Superior temporal gyrus (tissue), 1 donor: Measurements from ENCODE around the gene GPR15LG.
"Not testable (repeated sequence)": the region's sequence is repeated elsewhere in the genome, so short reads cannot be mapped to it uniquely, and the experiment has no call there.

Experiments used
- DNase-seq: peaks from one replicate; pipeline ENCODE4 v3.0.0-alpha.2; 2016; ENCODE audit errors: extremely low spot score

Gene GPR15LG

DNA sequence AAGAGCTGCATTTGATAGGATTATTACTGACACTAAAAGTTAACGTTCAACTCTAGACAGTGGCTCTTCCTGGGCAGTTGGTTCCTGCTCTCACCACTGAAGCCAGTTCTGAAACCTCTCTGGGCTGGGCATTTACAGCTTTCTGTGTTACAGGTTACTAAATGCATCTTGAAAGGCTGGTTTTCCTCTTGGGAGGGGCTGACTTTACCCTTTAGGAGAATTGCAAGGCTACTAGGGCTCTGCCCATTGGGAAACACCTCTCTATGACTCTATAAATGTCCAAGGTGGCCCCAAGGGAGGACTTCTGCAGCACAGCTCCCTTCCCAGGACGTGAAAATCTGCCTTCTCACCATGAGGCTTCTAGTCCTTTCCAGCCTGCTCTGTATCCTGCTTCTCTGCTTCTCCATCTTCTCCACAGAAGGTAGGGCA, at the start of gene GPR15LG:
GPR15LG (plus strand) TSS at position 301 of the 429 bp plus-strand sequence; CDS start at position 352, 51 bp downstream.
- DNase-seq: no peak

DNA sequence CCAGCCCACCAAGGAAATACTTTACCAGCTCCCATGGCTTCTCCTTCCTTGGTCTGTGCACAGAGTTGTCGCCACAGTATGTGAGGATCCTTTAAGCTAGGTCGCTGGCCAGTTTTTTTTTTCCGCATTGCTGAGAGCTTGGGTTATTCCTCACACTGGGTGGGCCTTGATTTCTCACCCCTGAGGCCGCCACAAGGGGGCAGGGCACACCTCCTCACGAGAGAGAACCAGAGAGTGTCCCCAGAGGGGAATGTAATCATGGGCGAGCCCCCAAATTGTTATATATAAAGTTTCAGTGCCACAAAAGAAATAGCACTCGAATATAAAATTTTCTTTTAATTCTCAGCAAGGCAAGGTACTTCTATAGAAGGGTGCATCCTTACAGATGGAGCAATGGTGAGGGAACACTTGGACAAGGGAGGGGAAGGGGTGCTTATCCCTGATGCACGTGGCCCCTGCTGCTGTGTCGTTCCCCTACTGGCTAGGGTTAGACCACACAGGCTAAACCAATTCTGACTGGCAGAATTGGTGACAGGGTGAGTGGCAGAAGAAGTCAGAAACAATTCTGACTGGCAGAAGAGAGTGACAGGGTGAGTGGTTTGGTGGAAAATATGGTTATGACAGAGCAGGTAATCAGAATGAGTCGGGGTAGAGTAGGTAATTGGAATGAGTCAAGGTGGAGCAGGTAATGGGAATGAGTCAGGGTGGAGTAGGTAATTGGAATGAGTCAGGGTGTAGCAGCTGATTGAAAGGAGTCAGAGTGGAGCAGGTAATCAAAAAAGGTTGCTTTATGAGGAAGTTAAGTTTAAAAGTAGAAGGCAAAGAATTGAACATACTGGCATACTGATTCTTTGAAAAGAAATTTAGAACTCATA, 47.5 kb upstream of the GPR15LG start:
- DNase-seq: not testable (repeated sequence)

DNA sequence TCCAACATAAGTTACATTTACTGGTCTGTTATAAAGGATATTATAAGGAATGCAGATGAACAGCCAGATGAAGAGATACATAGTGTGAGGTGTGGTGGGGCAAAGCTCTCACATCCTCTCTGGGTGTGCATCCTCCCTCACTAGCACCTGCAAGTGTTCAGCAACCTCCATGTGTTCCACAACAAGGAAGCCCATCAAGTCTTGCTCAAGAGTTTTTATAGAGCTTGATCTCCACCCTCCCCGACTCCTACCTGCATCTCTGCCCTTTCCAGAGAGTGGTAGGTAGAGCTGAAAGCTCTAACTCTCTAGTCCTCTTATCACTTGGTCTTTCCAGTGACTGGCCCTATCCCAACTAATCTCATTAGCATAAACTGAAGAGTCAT, 46.8 kb upstream of the GPR15LG start:
- DNase-seq: no peak

DNA sequence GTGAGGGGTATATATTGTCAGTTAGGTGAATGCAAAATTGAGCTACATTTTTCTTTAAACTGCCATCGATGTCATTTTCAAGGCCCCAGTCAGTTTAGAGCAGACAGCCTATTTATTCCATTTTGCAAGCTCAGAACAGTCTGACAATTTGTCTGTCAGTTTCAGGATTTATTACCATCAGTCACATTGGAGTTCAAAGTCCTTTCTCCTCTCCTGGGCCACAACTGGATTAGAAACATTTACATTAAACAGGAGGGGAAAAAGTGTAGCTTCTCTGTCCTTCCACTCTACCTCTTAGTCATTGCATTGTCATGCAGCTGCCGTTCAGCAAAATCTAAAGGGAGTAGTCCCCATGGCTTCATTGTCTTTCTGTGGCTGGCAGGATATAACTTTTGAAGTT, 37.8 kb upstream of the GPR15LG start:
- DNase-seq: no peak

DNA sequence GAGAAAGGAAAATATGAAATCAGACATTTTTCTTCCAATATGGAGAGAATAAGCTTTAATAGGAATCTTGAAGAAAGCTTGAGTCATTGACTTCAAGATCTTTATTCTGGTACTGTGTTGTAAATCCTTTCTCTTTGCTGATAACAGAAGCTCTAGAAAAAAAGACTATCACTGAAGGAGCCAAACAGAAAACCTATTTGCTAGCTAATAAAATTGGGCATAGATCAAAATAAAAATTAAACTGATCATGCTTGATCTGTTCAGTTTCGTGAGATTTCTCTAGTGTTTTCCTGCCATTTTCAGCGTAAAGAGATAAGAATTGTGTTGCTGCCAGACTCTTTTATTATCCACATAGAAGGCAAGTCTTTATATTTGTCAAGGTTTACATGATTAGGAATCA, 35.8 kb upstream of the GPR15LG start:
- no peak for DNase-seq

DNA sequence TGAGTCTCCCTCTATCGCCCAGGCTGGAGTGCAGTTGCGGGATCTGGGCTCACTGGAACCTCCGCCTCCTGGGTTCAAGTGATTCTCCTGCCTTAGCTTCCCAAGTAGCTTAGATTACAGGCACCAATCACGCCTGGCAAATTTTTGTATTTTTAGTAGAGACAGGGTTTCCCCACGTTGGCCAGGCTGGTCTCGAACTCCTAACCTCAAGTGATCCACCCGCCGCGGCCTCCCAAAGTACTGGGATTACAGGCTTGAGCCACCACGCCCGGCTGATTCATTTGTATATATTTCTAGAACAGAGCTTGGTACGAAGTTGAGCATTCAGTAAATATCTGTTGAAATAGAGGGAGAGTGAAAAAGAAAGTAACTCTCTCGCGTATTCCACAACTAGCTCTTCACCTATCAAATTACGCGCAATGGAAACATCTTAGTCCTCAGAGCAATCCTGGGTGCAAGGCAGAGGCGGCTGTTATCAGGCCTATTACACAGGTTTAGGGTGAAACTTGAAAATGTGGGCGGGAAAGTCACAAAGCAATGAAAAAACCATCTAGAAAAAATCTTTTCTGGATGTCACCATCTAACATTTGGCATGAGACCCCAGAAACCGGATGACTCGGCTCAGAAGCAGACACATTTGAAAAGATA, 35.0 kb upstream of the GPR15LG start:
- no peak for DNase-seq

DNA sequence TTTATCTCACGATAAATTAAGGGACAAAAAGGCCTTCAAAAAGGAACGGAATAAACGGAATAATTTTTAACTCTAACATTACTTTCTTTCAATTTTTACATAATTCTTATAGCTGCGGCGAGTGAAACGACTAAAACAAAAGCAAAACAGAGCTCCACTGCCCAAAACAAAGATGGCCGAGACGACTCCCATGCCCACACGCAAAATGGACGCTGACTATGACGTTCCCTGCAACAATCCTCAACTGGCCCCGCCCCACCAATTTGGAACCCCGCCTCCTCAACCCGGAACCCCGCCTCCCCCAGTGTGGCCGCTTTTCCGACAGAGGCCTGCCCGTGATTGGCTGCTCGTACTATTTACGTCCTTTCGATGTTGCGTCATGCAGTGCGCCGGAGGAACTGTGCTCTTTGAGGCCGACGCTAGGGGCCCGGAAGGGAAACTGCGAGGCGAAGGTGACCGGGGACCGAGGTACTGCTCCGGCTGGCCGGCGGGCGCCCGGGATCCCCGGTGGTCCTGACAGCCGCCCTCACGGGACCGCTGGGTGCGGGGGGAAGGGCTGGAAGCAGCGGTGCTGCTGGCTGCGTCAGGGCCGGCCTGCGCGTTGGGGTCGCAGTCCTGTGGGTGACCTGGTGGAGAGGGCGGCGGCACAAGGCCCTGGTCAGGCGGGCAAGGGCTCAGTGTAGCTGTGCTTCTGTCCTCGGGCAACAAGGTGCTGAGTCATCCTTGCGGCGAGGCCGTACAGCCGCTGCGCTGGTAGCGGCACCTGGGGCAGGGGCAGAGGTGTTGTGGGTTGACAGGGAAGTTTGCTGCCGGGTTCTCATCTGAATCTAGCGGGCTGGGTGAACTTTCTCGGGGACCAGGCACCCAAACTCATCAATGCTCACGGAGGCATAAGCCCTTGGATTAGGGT, 34.2 kb upstream of the GPR15LG start, which contains the start of gene GHITM:
GHITM (plus strand) TSS at position 384 of the 910 bp plus-strand sequence. CDS start 1,992 bp downstream, outside the sequence.
- peak; percentile 98 for DNase-seq

DNA sequence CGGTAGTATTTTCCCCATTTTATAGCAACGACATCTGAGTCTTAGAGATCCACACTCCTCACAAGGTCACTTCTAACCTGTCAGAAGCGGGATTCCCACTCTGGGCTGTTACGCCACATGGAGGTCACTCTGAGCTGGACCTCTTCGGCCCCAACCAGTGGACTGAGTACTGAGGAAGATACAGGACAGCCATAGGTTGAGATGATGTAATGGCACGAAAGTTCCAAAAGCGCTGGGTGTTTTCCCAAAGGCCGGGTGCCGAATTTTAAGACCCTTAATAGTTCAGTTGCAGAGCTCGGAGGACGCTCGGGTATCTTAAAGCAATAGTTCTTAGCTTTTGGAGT, 33.6 kb upstream of the GPR15LG start:
- no peak for DNase-seq

DNA sequence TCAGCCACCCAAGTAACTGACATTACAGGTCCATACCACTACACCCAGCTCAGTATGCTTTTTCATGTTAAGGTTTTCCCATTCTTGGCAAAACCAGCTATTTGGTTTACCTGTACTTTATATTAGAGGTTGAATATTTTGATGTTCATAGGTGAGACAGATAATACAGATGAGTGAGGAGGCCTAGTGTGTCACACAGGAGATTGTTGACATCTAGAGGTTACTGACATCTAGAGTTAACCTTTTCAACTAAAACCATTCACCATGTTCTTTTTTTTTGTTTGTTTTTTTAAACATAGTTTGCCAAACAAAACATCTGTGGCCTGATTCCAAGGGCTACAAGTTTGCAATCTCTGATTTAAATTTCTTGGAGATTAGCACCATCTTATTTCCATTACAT, 26.3 kb upstream of the GPR15LG start:
- no peak for DNase-seq

DNA sequence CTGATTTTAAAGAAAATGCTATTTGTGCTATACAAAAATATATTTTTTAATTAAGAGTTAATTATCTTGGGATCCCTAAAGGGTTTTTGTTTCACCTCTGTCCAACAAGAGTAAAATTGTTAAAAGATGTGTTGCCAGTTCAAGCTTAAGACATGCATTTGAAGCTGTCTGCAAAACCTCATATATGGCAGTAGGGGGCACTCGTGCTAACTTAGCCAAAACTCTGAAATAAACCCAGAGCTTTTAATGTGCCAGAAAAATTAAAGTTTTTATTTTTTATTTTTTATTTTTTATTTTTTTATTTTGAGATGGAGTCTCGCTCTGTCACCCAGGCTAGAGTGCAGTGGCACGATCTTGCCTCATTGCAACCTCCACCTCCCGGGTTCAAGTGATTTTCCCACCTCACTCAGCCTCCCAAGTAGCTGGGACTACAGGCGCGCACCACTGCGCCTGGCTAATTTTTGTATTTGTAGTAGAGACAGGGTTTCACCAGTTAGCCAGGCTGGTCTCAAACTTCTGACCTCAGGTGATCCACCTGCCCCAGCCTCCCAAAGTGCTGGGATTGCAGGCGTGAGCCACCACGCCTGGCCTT, 25.5 kb upstream of the GPR15LG start:
- peak; percentile 77 for DNase-seq

DNA sequence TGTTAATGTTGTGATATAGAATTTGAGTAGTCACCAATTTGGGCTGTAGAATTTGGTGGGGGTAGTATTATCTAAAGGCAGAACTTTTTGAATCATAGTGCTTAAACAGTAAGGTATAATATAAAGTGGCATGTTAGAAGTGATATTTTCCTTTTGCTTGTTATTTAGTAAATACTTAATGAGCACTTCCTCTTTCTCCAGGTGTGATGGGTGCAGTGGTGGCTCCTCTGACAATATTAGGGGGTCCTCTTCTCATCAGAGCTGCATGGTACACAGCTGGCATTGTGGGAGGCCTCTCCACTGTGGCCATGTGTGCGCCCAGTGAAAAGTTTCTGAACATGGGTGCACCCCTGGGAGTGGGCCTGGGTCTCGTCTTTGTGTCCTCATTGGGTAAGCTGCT, 23.7 kb upstream of the GPR15LG start:
- no peak for DNase-seq

DNA sequence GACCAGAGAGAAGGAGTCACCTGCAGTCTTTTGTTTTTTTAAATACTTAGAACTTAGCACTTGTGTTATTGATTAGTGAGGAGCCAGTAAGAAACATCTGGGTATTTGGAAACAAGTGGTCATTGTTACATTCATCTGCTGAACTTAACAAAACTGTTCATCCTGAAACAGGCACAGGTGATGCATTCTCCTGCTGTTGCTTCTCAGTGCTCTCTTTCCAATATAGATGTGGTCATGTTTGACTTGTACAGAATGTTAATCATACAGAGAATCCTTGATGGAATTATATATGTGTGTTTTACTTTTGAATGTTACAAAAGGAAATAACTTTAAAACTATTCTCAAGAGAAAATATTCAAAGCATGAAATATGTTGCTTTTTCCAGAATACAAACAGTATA, 20.8 kb upstream of the GPR15LG start:
- no peak for DNase-seq

DNA sequence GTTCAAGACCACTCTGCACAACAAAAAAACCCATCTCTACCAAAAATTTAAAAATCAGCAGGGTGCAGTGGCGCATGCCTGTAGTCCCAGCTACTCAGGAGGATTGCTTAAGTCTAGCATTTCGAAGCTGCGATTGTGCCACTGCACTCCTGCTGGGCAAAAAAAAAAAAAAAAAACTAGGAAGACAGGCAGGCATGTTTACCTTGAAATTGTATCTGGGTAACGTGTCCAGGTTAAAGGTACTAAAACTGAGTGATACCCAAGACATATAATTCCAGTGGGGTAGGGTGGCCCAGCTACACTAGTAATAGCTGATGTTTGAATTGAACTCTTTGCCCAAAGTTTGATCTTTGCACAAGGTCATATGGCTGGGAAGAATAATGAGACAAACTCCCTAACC, 18.1 kb upstream of the GPR15LG start:
- no peak for DNase-seq

DNA sequence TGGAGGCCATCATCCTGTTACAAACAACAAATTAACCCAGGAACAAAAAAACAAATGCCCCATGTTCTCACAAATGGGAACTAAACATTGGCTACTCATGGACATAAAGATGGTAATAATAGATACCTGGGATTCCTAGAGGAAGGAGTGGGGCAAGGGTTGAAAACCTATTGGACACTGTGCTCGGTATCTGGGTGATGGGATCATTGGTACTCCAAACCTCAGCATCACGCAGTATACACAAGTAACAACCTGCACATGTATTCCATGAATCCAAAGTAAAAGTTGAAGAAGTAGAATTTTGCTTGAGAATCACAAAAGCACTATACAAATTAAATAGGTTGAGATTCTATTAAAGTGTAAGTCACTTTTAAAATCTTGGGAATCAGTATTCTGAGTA, 17.6 kb upstream of the GPR15LG start:
- no peak for DNase-seq

DNA sequence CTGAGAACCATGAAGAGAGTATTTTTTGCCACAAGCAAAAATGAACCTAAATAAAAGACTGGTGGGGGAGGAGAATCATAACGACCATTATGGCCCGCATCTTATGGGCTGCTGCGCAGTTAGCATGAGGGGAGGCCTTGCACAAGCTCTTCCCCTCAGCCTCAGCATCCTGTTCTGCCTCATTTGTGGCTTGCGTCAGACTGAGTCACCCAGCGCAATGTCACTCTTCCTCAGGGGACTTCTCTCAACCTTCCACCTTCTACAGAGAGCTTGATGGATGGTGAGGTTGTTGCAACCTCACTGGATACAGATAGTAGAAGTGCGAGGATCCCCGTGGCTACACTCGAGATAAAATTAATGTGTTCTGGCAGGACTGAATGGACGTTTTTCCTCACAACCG, 16.8 kb upstream of the GPR15LG start:
- no peak for DNase-seq

DNA sequence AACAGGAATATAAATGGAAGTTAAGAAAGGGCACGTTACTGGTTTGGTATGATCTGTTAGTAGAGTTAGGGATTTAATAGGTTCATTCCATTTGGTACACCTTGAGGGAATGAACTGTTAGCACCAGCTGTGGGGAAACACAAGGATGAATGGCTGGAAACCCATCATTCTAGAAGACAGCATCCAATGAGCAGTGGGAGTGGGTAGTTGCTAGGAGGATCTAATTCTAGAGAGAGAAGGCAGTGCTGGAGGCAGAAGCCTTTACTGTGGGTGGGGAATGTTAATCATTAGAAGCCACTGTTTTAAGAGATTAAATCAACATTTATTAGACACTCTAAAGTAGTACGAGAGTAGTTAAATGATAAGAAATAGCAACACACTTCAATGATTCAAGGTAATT, 15.5 kb upstream of the GPR15LG start:
- no peak for DNase-seq

DNA sequence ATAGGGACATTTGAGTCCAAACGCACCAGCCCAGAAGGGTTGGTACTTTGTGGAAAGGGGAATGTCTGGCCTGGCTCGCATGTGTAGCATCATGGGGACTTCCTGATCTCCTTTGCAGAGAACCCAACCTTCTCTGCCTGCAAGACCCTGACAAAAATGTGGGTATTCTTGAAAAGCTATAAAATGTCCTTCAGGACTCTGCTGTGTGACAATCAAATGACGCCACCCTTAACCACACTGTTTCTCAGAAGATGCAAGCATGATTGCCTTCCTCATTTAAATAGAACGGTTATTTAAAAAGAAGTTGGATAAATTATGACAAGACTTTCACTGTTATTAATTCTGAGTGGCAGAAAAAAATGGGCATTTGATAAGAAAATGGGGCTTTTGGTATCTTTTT, 15.1 kb upstream of the GPR15LG start:
- no peak for DNase-seq

DNA sequence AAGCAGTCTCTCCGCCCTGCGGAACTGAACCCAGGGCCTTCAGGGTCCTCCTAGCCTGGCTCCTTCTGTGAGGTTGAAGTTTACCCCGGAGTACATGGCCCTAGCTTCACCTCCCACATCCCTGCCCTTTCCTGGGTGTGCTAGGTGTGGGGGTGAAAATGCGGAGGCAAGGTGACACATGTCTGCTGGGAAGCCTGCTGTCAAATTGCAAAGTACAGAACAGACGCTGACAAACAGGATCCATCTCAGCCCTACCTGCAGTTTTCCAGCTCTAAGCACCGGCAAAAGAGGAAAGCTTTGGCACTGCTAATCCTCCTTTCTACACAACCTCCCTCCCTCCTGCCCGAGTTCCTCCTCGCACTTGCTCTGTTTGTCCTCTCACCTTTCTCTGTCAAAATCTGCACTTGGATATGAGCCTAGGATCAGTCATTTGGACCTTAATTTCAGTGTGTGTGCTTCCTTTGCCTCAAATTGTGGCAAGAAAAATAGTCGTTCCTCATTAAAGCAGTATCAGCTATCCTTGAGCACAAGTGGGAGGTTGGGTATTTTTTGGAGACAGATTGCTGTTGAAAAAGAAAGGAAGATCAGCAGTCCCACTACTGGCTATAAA, 14.4 kb upstream of the GPR15LG start:
- DNase-seq: peak; percentile 23

DNA sequence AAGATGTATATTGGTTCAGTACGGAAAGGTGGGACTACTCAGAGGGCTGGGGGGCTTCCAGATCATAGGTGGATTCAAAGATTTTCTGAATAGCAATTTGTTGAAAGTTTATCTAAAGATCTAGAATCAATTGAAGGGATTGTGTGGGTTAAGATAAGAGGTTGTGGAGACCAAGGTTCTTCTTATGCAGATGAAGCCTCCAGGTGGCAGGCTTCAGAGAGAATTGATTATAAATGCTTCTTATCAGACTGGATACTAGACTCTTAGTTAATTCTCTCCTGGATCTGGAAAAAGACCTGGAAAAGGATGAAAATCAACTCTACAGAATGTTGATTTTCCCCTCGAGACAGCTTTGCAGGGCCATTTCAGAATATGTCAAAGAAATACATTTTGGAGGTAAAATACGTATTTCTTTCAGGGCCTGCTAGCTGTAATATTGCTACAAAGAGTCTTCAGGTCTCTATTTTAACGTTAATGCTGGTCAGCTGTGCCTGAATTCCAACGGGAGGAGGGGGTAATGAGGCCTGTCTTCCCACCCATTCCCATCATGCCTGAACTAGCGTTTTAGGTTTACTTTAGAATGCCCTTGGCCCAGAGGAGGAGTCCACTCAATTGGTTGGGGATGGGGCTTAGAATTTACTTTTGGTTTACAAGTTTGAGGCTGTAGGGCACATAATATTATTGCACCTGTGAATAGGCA, 12.8 kb upstream of the GPR15LG start:
- no peak for DNase-seq

DNA sequence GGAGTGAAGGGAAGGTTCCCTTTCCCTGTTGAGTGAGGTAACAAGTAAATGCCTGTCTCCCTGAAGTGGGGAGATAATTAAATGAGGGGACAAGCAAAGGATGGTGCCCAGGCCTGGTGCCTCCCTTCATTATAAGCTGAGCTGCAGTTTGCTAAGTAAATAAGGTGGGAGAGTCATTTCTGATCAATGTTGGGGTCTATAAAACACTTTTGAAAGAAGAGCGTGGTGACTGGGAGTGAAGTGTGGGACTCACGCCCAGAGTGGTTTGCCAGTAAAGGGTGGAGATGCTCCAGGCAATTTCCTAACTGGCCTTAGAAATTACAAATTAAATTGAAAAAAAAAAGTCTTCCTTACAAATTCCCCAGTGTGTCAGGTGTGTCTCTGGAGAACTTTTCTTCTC, 9.6 kb upstream of the GPR15LG start:
- DNase-seq: no peak

DNA sequence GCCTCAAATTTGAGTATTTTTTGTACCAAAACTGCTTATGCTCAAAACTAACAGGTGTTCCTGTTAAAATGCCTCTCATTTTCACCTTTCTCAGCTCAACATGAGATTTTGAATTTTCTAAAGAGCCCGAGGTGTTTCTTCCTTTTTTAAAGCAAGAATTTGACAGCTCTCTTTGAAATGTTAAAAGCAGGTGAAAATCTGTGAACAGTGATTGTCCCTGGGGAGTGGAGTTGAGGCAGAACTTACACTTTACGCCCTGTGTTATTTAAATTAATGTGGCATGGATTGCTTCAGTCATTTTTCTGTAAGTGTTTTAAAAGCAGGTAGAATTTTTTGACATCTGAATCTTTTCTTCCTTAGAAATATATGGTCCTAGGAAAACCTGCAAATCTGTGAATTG, 9.2 kb upstream of the GPR15LG start:
- DNase-seq: no peak
